Suppressor macrophage treated with lipopolysaccharide for 4 hours (primary cell): ENCODE measurements around the gene TLE5.
"Not testable (repeated sequence)": the region's sequence is repeated elsewhere in the genome, so short reads cannot be mapped to it uniquely, and the experiment has no call there.

Experiments used
- DNase-seq: peaks from one replicate; pipeline ENCODE4 v3.0.0-alpha.2; 2020

Gene TLE5

DNA sequence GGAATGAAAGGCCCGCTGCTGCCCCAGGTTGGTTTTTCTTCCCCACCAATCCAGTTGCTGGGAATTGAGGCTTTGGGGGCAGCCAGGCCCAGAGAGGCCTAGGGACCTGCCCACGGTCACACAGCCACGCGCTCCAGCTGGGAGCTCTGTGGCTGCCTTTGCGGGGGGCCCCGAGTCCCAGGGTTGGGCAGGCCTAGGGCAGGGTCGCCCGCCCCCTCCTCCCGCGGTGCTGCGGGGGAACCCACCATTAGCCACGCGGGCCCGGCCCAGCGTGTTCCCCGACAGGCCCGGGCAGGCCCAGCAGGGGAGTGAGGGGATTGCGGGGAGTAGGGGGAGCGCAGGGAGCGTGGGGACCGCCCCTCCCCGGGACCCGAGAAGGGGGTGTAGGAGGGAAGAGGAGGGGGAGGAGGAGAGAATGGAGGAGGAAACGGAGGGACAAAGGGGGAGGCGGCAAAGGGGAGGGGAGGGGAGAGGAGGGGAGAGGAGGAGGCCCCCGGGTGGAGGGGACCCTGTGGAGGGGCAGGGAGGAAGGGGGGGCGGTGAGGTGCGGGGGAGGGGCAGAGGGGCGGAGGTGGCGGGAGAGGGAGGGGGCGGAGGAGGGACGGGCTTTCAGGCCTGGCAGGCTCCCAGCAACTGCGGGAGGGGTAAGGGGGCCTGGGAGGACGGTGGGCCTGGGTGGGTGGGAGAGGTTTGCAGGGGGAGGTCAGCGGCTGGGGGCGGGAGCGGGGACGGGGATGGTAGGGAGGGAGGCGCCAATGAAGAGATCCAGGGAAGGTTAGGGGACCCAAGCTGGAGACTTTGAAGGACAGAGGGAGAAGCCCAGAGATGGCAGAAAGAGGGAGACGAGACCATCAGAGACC is 20.3 kb downstream of the TLE5 start:
- no peak for DNase-seq

DNA sequence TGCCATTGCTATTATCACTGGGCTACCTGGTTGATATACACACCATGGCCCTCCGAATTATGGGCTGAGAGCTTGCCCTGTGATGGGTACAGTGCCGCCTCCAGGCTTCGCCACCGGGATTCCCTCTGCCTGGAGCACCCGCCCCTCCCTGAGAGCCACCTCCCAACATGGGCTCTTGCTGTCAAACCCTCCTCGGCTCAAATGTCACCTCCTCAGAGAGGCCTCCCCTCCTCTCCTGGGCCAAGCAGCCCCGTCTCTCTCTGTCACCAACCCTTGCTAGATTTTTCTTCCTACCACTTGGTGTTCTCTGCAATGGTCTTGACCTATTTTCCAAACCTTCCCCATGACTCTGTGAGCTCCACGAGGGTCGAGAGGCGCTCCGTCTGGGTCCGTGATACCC is 21.0 kb downstream of the TLE5 start:
- no peak for DNase-seq

DNA sequence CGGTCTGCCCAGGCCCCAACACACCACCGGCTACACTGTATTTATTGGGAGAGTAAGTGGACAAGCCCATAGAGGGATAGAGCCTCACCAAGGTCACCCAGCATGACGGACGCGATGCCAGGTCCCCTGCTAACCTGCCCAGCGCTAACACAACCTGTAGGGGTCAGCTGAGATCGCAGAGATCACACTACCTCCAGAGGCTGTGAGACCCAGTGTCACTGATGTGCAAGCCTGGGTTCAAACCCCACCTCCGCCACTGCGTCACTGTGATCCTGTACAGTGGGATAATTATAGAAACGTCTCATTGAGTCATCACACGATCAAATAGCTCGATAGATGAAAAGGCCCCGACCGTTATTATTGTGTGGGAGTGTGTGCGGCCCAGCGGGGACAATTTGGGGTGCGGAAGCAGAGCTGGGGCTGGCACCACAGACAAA is 22.6 kb downstream of the TLE5 start:
- no peak for DNase-seq

DNA sequence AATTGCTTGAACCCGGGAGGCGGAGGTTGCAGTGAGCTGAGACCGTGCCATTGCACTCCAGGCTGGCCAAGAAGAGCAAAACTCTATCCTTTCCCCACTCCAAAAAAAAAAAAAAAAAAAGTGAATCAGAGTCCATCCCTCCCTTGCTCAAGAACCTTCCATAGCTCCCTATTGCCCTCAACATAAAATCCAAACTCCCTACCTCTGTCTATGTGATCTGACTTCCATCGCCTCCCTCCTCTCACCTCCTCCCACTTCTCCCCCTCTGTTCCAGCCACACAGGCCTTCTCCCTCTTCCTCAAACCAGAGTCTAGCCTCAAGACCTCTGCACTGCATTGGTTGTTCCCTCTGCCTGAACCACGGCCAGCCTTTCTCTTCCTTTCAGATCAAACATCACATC is 23.2 kb downstream of the TLE5 start:
- no peak for DNase-seq

DNA sequence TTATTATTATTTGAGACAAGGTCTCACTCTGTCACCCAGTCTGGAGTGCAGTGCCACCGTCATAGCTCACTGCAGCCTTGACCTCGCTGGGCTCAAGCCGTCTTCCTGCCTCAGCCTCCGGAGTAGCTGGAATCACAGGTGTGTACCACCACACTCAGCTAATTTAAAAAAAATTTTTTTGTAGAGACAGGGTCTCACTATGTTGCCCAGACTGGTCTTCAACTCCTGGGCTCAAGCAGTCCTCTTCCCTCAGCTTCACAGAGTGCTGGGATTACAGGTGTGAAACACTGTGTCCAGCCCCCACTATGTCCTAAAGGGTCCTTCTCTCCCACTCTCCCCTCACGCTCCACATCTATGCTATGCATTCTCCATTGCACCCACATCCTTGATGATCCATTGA is 24.1 kb downstream of the TLE5 start:
- DNase-seq, result no peak

DNA sequence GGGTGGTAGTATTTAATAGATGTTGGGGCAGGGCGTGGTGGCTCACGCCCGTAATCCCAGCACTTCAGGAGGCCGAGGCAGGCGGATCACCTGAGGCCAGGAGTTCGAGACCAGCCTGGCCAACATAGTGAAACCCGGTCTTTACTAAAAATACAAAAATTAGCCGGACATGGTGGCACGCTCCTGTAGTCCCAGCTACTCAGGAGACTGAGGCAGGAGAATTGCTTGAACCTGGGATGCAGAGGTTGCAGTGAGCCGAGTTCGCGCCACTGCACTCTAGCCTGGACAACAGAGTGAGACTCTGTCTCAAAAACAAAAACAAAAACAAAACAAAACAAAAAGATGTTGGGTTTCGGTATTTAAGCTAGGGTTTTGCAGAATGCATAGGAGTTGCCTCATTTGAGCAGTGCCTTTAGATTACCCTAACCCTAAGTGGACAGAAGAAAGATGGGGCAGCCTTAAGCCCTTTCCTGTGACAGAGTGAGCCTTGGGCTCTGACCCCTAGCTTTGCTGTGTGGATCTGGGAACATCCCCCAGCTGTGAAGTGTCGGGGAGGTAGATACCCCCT is 25.2 kb downstream of the TLE5 start:
- not testable (repeated sequence) for DNase-seq

DNA sequence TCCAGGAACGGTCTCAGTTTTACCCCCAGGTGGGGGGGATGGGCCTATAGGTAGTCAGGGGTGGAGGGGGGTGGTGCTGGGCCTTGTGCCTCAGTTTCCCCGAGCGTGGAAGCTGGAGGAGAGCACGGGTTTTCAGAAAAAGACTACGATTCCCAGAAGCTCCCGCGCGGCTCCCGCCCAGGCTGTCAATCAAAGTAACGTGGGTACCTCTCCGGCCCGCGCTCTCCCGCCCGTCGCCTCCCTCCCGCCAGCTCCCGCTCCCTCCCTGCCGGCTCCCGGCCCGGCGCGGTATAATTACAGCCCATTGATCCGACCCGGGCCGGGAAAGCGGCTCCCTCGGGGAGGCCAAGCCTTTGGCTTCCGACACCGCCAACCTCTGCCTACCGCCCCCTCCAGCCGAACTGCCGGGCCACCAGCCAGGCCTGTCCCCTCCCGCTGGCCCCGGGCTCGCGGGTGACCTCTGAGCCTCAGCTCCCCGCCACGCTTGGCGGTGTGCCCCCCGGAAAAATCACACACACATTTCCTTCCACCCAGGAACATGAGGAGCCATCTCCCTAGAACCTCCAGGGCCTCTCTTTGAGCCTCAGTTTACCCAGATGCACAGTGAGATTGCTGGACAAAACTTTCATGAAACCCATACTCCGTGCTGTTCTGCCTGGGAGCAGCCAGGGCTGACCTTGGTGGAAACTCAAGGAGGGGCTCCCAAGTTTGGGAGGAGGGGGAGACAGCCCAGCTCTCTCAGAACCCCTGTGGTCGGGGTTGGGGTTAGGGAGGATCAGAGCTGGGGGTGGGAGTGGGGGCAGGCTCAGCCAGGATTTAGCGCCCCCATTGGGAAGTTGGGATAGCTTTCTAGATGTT is 25.9 kb downstream of the TLE5 start:
- DNase-seq, result peak; percentile 92

DNA sequence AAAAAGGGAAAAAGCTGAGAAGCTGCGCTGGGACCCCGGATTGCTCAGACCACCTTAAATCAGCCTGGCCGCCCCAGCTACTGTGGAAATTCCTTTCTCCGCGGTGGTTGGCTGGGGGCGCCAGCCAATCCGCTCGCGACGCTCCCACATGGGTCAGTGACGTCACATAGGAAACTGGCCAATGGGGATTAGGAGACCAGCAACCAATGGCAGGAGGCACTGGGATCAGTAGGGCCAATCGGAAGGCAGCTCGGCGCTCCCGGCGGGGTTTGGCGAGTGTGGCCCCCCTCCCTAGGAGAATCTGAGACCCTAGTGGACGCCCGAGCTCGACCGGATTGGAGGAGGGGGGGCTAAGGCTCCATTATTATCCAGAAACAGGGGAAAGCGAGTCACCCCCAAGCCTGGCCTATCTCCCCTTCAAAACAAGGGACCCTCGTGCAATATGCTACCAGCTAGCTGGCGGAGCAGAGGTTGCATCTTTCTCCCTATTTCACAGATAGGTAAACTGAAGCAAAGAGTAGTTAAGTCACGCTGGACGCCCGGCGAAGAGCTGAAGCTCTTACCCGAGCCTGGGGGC is 26.7 kb downstream of the TLE5 start:
- DNase-seq, result peak; percentile 99

DNA sequence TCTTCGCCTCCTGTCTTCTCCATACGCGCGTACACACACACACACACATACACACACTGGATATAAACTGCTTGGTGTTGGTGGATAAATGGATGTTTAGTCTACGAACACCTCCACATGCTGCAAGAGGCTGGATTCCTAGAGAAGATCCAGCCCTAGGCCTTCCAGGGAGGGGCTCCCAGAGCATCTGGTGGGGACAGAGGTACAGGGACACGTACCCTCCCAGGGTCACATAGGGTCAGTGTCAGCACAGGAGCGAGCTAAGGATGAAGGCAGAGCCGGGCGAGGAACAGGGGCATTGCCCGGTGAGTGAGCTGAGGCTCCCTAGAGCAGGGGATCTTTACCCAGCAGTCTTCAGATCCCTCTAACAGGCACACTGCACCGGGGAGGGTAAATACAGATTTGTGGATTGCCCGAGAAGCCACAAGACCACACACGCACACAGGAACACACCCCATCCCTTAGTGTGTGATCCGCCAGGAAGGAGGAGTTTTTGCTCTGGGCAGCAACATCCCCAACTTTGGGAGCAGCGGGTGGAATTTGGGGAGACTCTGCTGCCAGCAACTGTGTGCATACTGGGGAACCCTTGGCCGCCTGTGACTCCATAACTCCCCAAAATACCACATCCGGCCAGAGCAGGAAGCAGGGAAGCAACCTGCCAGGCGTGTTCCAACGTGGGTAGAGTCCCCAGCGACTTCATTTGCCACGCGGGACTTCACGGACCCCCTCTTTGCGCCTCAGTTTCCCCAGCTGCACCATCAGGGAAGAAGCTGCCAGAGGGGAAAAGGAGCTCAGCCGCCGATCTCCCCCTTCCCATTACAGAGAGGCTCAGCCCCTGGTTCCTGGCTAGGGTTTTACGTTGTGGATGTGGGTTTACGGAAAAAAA is 27.4 kb downstream of the TLE5 start:
- peak; percentile 17 for DNase-seq

DNA sequence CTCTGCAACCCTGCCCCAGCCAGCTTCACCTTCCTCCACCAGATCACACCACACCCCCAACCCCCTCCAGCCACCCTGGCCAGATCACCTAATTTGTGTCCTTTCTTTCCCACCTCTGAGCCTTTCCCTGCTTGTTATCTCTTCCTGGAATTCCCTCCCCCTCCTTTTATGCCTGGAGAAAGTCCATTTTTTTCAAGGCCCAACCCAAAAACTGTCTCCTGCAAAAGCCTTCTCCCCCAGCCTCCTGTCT is 28.0 kb downstream of the TLE5 start:
- DNase-seq, result no peak

DNA sequence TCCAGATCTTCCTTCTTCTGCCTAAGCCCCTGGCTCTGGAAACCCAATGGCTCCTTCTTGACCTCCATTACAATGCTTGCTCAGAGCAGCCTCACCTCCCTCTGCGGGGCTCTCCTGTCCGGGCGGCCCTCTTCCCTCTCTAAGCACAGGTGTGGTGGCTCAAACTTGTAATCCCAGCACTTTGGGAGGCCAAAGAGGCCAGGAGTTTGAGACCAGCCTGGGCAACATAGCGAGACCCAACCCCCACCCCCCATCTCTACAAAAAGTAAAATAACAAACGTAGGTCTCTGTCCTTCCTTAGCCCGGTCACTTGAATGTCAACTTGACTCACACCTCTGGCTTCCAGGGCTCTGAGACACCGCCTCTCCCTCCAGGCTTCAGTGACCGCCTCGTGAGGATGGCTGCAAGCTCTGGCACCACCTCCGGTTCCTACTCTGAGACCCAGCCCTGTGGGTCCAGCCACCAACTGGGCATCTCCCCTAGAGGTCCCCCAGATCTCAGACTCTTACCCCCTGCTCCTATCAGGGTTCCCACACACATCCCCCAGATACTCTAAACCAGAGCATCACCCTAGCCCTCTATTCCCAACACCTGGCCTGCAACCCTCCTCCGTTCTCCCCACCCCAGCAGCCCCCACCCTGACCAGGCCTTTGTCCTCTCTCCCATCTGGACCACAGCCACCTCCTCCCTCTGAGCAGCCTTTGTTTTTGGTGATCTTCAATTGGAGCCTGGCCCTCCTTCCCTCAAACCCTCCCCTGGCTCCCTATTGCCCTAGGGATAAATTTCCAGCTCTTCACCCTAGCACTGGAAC is 28.5 kb downstream of the TLE5 start:
- no peak for DNase-seq

DNA sequence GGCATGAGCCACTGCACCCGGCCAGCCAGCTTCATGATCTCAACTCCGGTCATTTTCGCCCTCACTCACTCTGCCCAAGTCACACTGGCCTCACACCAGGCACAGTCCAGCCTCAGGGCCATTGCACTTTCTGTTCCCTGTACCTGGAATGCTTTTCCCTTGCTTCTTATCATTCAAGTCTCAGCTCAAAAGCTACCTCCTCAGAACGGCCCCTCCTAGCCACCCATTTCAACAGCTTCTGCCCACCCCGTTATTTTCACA is 30.8 kb downstream of the TLE5 start:
- no peak for DNase-seq

DNA sequence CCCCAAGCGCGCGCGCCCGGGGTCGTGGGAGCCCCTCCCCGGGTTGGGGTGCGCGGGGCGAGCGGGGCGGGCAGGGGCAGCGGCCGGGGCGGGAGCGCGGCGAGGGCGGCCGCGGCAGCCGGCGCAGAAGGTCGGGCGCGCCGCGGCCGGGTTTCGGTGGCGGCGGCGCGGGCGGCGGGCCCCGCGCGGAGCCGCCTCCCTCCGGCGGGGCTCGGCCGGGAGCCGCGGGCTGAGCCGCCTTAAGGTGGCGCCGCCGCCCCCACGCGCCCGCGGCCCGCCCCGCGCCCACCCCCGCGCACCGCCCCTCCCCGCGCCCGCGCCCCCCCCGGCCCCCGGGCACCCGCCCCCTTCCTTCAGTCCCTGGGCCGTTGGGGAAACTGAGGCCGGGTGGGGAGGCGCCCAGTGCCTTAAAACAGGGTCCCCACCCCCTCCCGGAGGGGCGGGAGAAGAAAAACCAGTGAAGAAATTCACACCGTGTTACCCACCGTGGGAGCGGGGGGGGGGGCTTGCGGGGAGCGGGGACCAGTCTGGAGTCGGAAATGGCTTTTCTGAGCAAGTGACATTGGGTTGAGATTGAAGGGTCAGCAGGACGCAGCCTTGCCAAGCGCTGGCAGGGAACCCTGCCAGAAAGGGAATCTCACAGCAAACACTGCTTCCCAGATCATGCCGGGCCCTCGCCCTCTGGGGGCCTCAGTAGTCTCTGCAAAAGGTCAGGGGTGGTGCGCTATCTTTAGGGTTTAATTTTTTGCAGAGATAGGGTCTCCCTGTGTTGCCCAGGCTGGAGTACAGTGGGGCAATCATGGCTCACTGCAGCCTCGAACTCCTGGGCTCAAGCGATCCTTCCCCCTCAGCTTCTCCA is 33.0 kb downstream of the TLE5 start, which contains the start of gene TLE2:
Gene TLE2 (minus strand): TSS at position 216 of the 859 bp plus-strand sequence. CDS start 376 bp downstream, outside the sequence.
- DNase-seq, result no peak

DNA sequence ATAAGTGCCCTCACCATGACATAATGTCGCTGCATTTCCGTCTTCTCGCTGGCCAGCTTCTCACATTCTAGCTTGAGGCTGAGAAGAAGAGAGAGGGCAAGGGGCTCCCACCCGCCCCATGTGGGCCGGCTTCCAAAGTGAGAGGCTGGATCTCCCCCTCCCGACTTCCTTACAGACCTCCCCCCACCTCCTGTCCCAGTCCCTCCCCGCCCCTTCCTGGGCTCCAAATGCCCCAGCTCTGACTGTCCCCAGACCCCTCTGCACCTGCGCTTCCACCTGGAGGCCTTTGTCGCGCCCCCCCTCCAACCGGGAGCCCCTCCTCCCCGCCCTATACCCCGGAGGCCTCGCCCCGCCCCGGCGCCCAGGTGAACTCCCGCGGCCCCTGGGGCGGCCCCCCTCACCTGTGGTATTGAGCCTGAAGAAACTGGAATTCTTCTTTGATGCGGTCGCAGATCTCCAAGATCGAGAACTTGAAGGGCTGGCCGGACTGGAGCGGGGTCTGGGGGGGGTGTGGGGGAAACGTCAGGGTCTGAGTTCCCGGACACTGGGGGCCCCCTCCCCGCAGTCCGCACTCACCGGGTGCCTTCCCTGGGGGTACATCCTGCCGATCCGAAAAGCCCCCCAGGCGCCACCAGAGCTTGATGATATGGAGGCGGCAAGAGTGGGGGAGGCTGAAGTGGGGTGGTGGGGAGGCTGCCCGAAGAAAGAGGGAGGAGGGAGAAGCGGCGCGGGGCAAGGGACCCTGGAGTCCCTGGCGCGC is 33.8 kb downstream of the TLE5 start:
- no peak for DNase-seq

DNA sequence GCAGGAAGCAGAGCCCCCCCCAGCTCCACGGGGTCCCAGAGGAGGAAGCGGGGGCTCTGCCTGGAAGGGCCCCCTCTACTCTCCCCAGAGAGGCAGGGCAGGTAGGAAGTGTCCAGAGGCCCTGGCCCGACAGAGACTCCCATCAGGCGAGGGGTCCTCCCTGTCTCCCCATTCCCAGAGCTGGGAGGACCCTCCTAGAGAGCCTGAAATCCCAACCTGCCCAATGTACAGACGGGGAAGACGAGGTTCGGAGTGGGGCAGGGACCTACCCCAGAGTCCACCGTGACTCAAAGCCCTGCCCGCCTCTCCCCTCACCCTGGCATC is 34.4 kb downstream of the TLE5 start:
- DNase-seq, result no peak

DNA sequence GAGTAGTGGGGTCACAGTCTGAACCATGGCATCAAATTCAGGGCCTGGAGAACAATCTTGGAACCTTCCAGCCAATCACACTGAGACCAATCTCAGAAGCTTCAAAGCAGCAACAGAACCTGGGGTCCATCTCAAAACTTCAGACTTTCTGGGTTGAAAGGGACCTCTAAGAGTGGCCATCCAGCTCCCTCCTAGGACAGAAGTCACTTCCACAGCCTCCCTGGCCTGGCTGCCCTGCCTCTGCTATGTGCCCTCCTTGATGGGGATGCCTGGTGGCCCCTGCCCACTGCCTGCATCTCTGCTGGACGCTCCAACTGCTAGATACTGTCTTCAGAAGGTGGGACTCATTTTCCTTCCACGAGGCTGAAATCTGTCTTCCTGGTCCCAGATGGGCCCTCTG is 35.0 kb downstream of the TLE5 start:
- DNase-seq, result no peak

DNA sequence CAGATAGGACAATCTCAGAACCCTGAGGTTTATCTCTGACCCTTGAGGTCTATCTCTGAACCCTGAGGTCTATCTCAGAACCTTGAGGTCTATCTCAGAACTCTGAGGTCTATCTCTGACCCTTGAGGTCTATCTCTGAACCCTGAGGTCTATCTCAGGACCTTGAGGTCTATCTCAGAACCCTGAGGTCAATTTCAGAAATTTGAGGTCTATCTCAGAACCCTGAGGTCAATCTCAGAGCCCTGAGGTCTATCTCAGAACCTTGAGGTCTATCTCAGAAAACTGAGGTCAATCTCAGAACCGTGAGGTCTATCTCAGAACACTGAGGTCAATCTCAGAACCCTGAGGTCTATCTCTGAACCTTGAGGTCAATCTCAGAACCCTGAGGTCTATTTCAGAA is 35.5 kb downstream of the TLE5 start:
- no peak for DNase-seq

DNA sequence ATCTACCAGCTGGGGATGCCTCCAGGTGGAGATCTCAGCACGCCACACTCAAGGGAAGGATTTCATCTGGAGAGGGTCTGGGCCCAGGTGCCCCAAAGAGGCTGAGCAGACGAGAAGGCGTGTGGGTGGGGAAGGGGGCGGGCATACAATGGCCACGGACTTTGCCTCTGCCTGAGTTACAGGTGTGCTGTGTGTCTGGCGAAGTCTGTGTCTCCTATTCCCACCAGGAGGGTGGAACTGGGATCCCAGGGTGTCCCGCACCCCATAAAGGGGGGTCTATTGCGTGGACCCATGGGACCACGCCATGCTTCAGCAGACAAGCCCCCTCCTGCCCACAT is 36.8 kb downstream of the TLE5 start:
- DNase-seq, result no peak

DNA sequence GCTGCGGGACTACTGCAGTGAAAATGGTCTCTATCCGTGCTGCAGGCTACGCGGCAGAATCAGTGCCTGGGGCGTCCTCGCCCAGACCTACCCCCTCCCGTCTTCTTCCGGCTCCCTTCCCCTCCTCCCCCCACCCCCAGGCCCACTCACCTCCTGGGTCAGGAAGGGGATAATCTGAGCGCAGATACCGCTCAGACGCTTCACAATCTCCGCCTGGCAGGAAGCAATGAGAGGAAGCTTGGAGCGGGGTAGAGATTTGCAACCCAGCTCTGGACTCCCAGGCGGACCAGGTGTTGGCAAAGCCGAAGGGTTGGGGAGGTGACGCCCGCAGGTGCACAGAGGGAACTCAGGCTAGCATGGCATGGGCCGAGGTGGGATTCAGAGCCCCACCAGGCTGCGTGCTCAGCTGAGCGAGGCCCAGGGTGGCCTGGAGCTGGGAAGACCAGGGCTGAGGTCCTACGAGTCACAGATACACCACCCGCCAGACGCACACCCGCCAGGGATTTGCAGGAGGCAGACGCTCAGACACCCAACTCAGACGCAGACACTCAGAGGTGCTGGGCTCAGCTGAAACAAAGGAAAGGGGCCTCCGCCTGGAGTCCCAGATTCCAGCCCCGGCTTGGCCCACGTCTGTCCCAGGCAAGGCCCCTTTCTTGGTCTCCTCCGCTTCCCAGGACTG is 37.3 kb downstream of the TLE5 start:
- DNase-seq, result no peak

DNA sequence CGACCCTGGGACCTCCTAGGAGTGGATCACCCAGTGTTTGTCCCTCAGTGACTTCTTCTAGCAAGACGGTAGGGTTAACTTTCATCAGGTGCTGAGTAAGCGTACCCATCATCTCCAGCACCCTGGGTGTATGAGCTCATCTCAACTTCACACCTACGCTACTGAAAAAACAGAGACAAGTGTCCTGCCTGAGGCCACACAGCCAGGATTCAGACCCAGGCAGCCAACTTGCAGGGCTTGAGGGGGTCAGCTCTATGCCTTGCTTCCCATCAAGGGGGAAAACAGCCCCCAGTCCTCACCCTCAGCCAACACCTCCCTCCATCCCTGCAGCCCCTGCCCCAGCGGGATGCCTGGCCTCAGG is 37.8 kb downstream of the TLE5 start:
- DNase-seq, result no peak
